ENCODE measurements around the gene MFSD11. TPM values are rescaled to one million over a fixed set of nuclear protein-coding genes. Genes with fewer than 3 reads are reported as not detected.

MFSD11 gene
- total RNA-seq (2021; ENCODE audit: unreplicated experiment): 42.3 TPM
- 15.3 TPM for polyA plus RNA-seq (2012; ENCODE audit: insufficient read length)
- percentile 80 among the genes with signal in this experiment for Bru-seq, nascent RNA
- BruChase-seq, experiment 1, labeled RNA remaining after a 2-hour chase: percentile 88 among the genes with signal in this experiment
- BruChase-seq, experiment 2, labeled RNA remaining after a 6-hour chase: percentile 88 among the genes with signal in this experiment
- long read RNA-seq, transcript MFSD11-211 (13 exons, 3,612 nt): major isoform, 19 of 62 reads
- long read RNA-seq, transcript MFSD11-217 (14 exons, 1,891 nt): minor isoform, 6 of 62 reads
- long read RNA-seq, transcript MFSD11-201 (14 exons, 2,538 nt): minor isoform, 5 of 62 reads
- long read RNA-seq, partial matches to known transcripts: 3 of 62 reads
- long read RNA-seq, other reads (novel, unspliced or antisense): 27 of 62 reads

DNA sequence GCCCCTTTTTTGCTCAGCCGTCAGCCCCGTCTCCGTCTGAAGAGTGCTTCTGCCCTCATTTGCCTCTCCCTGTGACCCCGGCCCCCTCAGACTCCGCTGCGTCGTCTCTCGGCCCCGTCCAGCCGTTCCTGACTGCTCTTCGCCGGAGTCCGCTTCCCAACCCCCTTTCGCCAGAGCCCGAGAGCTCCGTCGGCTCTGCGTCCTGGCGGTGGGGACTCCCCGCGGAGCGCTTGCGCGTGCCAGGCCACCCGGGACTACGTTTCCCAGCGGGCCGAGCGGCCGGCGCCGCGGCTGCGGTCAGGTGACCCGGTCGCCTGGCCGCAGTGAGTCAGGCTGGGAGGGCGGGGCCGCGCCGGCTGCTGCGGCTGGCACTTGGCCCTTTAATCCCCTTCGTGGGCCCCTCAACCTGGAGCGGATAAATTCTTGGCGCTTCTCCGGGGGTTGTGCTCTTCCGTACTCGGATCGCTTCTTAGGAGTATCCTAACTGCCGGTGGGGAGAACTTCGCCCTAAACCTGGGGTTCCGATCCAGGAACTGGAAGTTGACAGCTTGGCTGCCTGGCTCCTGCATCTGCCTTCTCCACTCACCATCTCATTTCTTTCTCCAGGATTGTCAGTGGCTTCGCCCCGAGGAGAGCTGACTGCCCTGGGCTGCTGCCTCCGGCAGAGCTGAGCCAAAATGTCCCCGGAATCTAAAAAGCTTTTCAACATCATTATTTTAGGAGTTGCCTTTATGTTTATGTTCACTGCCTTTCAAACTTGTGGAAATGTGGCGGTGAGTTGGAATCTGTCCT lies at the start of gene MFSD11:
Gene MFSD11 (plus strand): TSS at position 444 of the 792 bp plus-strand sequence. CDS start 234 bp downstream, at position 678.
- Histone ChIP-seq H3K4me3 (ENCODE audit: low read depth in 2 of 2, low read length in 2 of 2) (peak within 1 kb of the TSS; percentile 96 to 97), H3K36me3 (ENCODE audit: control insufficient read depth, insufficient read depth, low read length) (peaks cover 50% of the 10 kb centered on the region), H3K27ac (ENCODE audit: low read length) (peak within 1 kb of the TSS; percentile 95), H3K27me3 (ENCODE audit: control insufficient read depth, insufficient read depth, low read length) (no peaks in the 10 kb centered on the region), H3K4me1 (ENCODE audit: control insufficient read depth, insufficient read depth, low read length) (peaks cover 40% of the 10 kb centered on the region), H3K9me3 (ENCODE audit: control insufficient read depth, insufficient read depth, low read depth, low read length) (no peaks in the 10 kb centered on the region)
- TF ChIP-seq, protein P1, sequence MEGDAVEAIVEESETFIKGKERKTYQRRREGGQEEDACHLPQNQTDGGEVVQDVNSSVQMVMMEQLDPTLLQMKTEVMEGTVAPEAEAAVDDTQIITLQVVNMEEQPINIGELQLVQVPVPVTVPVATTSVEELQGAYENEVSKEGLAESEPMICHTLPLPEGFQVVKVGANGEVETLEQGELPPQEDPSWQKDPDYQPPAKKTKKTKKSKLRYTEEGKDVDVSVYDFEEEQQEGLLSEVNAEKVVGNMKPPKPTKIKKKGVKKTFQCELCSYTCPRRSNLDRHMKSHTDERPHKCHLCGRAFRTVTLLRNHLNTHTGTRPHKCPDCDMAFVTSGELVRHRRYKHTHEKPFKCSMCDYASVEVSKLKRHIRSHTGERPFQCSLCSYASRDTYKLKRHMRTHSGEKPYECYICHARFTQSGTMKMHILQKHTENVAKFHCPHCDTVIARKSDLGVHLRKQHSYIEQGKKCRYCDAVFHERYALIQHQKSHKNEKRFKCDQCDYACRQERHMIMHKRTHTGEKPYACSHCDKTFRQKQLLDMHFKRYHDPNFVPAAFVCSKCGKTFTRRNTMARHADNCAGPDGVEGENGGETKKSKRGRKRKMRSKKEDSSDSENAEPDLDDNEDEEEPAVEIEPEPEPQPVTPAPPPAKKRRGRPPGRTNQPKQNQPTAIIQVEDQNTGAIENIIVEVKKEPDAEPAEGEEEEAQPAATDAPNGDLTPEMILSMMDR (IDR thresholded peaks at IDR 0.05): no peak
- TF ChIP-seq POLR2AphosphoS5 (IDR thresholded peaks at IDR 0.05; ENCODE audit: low read depth, low read length) (peak; percentile 49; the same call in 1 of the 2 replicates), TCF7L2 (IDR thresholded peaks at IDR 0.05; ENCODE audit: low read depth, low read length) (peak; percentile 27; the same call in 1 of the 2 replicates), SIN3A (IDR thresholded peaks at IDR 0.05; ENCODE audit: borderline replicate concordance, insufficient read depth, low read depth, low read length) (peak; percentile 95; the same call in 1 of the 2 replicates)
- TF ChIP-seq, protein P2, sequence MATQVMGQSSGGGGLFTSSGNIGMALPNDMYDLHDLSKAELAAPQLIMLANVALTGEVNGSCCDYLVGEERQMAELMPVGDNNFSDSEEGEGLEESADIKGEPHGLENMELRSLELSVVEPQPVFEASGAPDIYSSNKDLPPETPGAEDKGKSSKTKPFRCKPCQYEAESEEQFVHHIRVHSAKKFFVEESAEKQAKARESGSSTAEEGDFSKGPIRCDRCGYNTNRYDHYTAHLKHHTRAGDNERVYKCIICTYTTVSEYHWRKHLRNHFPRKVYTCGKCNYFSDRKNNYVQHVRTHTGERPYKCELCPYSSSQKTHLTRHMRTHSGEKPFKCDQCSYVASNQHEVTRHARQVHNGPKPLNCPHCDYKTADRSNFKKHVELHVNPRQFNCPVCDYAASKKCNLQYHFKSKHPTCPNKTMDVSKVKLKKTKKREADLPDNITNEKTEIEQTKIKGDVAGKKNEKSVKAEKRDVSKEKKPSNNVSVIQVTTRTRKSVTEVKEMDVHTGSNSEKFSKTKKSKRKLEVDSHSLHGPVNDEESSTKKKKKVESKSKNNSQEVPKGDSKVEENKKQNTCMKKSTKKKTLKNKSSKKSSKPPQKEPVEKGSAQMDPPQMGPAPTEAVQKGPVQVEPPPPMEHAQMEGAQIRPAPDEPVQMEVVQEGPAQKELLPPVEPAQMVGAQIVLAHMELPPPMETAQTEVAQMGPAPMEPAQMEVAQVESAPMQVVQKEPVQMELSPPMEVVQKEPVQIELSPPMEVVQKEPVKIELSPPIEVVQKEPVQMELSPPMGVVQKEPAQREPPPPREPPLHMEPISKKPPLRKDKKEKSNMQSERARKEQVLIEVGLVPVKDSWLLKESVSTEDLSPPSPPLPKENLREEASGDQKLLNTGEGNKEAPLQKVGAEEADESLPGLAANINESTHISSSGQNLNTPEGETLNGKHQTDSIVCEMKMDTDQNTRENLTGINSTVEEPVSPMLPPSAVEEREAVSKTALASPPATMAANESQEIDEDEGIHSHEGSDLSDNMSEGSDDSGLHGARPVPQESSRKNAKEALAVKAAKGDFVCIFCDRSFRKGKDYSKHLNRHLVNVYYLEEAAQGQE (IDR thresholded peaks at IDR 0.05; ENCODE audit: insufficient read depth in 1 of 2, low read depth in 2 of 2, low read length in 1 of 2): 0 out of 4 replicates have a peak, but pooled peaks have one; percentile 5 to 32
- ChIA-PET CTCF (interaction anchor here (0.6 kb wide), 1 partner anchor 17 kb away, joined by 4 read pairs; no protein-coding TSS in a partner anchor), POLR2A (interaction anchor here (0.5 kb wide), 1 partner anchor 10 kb away, joined by 5 read pairs; no protein-coding TSS in a partner anchor)
- no TSS peak for BruUV-seq (replicated peaks)
- intact Hi-C loops (cut with micrococcal nuclease; ENCODE audit: unreplicated experiment): no loop called here
- no peak for DNase-seq (ENCODE audit: low read depth, low spot score)
- ATAC-seq: peak; percentile 88
- in situ Hi-C loops (cut with HindIII; ENCODE audit: low pct_unique_long_range_greater_than_20kb, low sequenced_read_pairs): no loop called here

DNA sequence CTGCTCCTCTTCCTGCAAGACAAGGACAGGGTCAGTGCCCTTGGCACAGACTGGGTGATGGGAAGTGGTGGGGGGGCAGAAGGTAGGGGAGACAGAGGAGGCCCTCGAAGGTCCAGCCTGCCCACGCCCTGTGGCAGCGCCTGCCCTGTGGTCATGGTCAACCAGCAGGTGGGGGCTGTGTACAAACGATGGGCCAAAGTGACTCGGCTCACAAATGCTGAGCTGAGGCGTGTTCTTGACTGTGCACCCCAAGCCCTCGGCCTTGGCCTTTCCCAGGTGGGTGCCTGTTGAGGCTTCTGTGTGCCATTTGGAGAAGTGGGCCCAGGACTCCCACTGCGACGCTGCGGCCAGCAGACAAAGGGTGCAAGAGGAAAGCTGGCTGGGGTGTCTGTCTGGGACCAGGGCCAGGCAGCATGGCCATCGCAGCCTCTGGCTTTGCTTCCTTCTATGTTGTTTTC lies 49.7 kb upstream of the MFSD11 start:
- ChIA-PET CTCF (no interaction called here), POLR2A (no interaction called here)
- ATAC-seq (peak; percentile 55), DNase-seq (ENCODE audit: low read depth, low spot score) (no peak)
- Histone ChIP-seq H3K4me1 (ENCODE audit: control insufficient read depth, insufficient read depth, low read length) (peaks cover 29% of the 10 kb centered on the region), H3K9me3 (ENCODE audit: control insufficient read depth, insufficient read depth, low read depth, low read length) (no peaks in the 10 kb centered on the region), H3K4me3 (ENCODE audit: low read depth in 2 of 2, low read length in 2 of 2) (no peak overlapping the region), H3K27me3 (ENCODE audit: control insufficient read depth, insufficient read depth, low read length) (no peaks in the 10 kb centered on the region), H3K36me3 (ENCODE audit: control insufficient read depth, insufficient read depth, low read length) (no peaks in the 10 kb centered on the region), H3K27ac (ENCODE audit: low read length) (peak overlapping the region; percentile 10)
- in situ Hi-C loops (cut with HindIII; ENCODE audit: low pct_unique_long_range_greater_than_20kb, low sequenced_read_pairs): no loop called here
- no peak for TF ChIP-seq POLR2AphosphoS5 (IDR thresholded peaks at IDR 0.05; ENCODE audit: low read depth, low read length)
- TF ChIP-seq, protein P1 (IDR thresholded peaks at IDR 0.05): no peak
- TF ChIP-seq TCF7L2 (IDR thresholded peaks at IDR 0.05; ENCODE audit: low read depth, low read length): no peak
- TF ChIP-seq, protein P2 (IDR thresholded peaks at IDR 0.05; ENCODE audit: insufficient read depth in 1 of 2, low read depth in 2 of 2, low read length in 1 of 2): no peak
- no peak for TF ChIP-seq SIN3A (IDR thresholded peaks at IDR 0.05; ENCODE audit: borderline replicate concordance, insufficient read depth, low read depth, low read length)
- BruUV-seq (replicated peaks): no TSS peak
- intact Hi-C loops (cut with micrococcal nuclease; ENCODE audit: unreplicated experiment): no loop called here

All from Panc1 (cell line).